ENCODE data around the gene LDLRAD4.

LDLRAD4 gene

DNA sequence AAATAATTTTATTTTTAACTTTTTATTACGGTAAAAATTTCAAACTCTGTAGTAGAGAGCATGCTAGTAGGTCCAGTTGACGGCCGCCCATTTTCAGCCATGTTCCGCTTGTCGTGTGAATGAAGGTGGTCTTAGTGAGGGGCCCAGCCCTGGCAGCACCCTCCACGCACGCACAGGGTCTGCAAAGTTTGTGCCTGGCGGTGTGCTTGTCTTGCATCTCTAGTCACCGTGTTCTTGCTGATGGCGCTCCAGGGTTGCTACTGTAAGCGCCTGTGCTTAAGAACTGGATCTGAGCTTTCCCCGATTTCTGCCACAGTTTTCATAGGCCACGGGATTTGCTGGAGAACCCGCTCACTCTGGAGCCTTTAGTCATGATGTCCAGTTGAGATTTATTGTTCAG is 28.9 kb downstream of the LDLRAD4 start:
- no peak for TF ChIP-seq EGR1 (IDR thresholded peaks at IDR 0.05)

- no peak for TF ChIP-seq TCF12 (IDR thresholded peaks at IDR 0.05; ENCODE audit: low read depth)
- TF ChIP-seq TEAD4 (IDR thresholded peaks at IDR 0.05), result no peak
- no peak for TF ChIP-seq RAD21 (IDR thresholded peaks at IDR 0.05; ENCODE audit: low read depth)
- no peak for TF ChIP-seq TAF1 (IDR thresholded peaks at IDR 0.05; ENCODE audit: low read depth)
- TF ChIP-seq EGR1 (IDR thresholded peaks at IDR 0.05), result no peak
- no peak for TF ChIP-seq USF1 (IDR thresholded peaks at IDR 0.05)
- no peak for TF ChIP-seq FOXM1 (IDR thresholded peaks at IDR 0.05; ENCODE audit: borderline replicate concordance, low read depth)
- no peak for TF ChIP-seq YY1 (IDR thresholded peaks at IDR 0.05; ENCODE audit: low read depth)
- no peak for TF ChIP-seq NFIC (IDR thresholded peaks at IDR 0.05)
- TF ChIP-seq CEBPB (IDR thresholded peaks at IDR 0.05), result no peak
- TF ChIP-seq, protein P1, sequence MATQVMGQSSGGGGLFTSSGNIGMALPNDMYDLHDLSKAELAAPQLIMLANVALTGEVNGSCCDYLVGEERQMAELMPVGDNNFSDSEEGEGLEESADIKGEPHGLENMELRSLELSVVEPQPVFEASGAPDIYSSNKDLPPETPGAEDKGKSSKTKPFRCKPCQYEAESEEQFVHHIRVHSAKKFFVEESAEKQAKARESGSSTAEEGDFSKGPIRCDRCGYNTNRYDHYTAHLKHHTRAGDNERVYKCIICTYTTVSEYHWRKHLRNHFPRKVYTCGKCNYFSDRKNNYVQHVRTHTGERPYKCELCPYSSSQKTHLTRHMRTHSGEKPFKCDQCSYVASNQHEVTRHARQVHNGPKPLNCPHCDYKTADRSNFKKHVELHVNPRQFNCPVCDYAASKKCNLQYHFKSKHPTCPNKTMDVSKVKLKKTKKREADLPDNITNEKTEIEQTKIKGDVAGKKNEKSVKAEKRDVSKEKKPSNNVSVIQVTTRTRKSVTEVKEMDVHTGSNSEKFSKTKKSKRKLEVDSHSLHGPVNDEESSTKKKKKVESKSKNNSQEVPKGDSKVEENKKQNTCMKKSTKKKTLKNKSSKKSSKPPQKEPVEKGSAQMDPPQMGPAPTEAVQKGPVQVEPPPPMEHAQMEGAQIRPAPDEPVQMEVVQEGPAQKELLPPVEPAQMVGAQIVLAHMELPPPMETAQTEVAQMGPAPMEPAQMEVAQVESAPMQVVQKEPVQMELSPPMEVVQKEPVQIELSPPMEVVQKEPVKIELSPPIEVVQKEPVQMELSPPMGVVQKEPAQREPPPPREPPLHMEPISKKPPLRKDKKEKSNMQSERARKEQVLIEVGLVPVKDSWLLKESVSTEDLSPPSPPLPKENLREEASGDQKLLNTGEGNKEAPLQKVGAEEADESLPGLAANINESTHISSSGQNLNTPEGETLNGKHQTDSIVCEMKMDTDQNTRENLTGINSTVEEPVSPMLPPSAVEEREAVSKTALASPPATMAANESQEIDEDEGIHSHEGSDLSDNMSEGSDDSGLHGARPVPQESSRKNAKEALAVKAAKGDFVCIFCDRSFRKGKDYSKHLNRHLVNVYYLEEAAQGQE (IDR thresholded peaks at IDR 0.05; ENCODE audit: low read depth), result no peak
- no peak for TF ChIP-seq MAX (IDR thresholded peaks at IDR 0.05)
- TF ChIP-seq CREB1 (IDR thresholded peaks at IDR 0.05; ENCODE audit: low read depth), result no peak
Measured at GRCh38 chr18:13252686-13253410, 34.3 kb downstream of the LDLRAD4 start.

DNA sequence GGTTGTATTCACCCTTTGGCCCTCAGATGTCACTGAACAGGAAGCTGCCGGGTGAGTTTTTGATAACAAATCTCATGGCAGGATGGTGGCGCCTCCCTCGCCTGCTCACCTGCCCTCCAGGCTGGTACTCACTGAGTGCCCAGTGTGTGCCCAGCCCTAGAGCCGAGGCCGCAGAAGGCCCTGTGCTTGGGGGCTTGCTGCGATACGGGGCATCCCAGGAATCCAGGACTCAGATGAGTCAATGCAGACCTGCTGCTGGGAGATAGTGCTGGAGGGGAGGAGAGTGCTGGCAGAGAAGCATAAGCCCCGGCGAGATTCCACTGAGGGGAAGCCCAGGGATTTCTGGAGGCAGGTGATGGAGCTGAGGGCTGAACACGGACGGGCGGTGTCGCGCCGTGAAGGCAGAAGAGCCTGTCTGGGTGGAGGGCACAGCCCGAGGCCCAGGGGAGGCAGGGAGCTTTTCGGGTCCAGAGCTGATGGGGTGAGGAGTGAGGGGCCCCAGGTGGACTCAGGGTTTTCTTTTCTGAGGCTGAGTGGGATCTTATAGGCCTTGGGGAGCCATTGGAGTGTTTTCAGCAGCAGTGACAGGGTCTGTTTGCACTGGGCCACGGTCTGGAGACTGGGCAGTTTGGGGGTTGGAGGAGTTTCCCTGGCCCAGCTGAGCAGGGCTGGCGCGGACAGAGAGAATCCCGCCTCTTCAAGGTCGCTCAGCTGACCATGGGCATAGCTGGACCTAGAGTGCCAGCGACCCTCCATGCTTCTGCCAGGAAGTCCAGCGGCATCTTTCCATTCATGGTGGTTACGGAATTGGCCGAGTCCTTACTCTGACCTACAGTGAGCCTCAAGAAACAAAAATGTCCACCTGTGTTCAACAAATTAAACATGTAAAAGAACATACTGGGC is 35.5 kb downstream of the LDLRAD4 start:
- TF ChIP-seq NFIC (IDR thresholded peaks at IDR 0.05) (no peak), FOXM1 (IDR thresholded peaks at IDR 0.05; ENCODE audit: borderline replicate concordance, low read depth) (no peak), TAF1 (IDR thresholded peaks at IDR 0.05; ENCODE audit: low read depth) (no peak), TEAD4 (IDR thresholded peaks at IDR 0.05) (no peak), RAD21 (IDR thresholded peaks at IDR 0.05; ENCODE audit: low read depth) (no peak), ZBTB7A (IDR thresholded peaks at IDR 0.05; ENCODE audit: low read depth) (no peak), YY1 (IDR thresholded peaks at IDR 0.05; ENCODE audit: low read depth) (no peak), TCF12 (IDR thresholded peaks at IDR 0.05; ENCODE audit: low read depth) (no peak), CREB1 (IDR thresholded peaks at IDR 0.05; ENCODE audit: low read depth) (no peak), EP300 (IDR thresholded peaks at IDR 0.05; ENCODE audit: borderline replicate concordance) (no peak), MAX (IDR thresholded peaks at IDR 0.05) (no peak), USF1 (IDR thresholded peaks at IDR 0.05) (no peak), EGR1 (IDR thresholded peaks at IDR 0.05) (no peak), CEBPB (IDR thresholded peaks at IDR 0.05) (no peak)
- TF ChIP-seq, protein P1 (IDR thresholded peaks at IDR 0.05; ENCODE audit: low read depth), result no peak

DNA sequence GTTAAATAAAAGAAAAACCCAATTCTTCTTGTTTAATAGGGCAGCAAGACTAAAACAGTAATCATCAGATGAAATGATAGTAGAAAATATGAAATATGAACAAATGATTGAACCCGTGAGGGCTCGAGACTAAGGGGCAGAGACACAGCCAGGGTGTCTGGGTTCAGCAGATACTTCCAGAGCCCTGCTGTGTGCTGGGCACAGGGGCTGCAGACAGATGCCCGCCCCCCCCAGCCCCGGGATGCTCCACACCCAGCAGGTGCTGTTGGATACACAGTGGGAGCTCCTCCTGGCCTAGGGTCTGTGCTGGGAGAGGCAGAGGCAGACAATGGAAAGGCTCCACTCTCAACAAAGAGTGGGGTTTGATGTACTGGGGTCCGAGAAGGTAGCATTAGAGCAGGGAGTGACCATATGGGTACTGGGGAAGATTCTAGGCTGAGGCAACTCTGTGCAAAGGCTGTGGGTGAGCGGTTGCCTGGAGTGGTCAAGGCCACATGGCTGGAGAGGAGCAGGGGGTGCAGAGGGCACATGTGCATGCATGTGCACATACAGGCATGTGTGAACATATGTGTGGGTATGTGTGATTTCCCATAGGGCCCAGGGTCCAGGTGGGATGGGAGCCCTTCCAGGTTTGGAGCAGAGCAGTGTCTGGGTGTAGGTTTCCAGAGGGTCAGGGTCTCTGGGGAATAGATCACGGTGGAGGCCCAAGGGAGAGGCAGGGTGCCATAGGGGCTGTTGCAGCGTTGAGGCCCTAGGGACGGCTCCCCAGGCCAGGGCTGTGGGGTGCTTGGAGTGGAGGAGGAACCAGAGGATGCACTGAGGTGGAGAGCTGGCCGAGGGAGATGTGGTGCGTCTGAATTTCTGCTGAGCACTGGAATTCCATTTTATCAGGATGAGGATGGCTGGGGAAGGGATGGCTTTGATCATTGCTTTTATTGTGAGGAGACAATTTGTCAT is 36.7 kb downstream of the LDLRAD4 start:
- TF ChIP-seq RAD21 (IDR thresholded peaks at IDR 0.05; ENCODE audit: low read depth), result no peak
- TF ChIP-seq CREB1 (IDR thresholded peaks at IDR 0.05; ENCODE audit: low read depth), result no peak
- TF ChIP-seq ZBTB7A (IDR thresholded peaks at IDR 0.05; ENCODE audit: low read depth), result no peak
- TF ChIP-seq FOXM1 (IDR thresholded peaks at IDR 0.05; ENCODE audit: borderline replicate concordance, low read depth), result no peak
- no peak for TF ChIP-seq CEBPB (IDR thresholded peaks at IDR 0.05)
- no peak for TF ChIP-seq YY1 (IDR thresholded peaks at IDR 0.05; ENCODE audit: low read depth)
- TF ChIP-seq TAF1 (IDR thresholded peaks at IDR 0.05; ENCODE audit: low read depth), result no peak
- no peak for TF ChIP-seq TCF12 (IDR thresholded peaks at IDR 0.05; ENCODE audit: low read depth)
- TF ChIP-seq MAX (IDR thresholded peaks at IDR 0.05), result no peak
- TF ChIP-seq EGR1 (IDR thresholded peaks at IDR 0.05), result no peak
- TF ChIP-seq USF1 (IDR thresholded peaks at IDR 0.05), result no peak
